ENCODE results near the gene KAZN. TPM values are rescaled to one million over a fixed set of nuclear protein-coding genes. Genes with fewer than 3 reads are reported as not detected.

The KAZN gene
- total RNA-seq, 1 experiment from 2014 or later = 0.38 TPM

- DNase-seq (ENCODE audit: low spot score) = no peak
Measured at GRCh38 chr1:15077384-15077783, 478.9 kb downstream of the KAZN start.

DNA sequence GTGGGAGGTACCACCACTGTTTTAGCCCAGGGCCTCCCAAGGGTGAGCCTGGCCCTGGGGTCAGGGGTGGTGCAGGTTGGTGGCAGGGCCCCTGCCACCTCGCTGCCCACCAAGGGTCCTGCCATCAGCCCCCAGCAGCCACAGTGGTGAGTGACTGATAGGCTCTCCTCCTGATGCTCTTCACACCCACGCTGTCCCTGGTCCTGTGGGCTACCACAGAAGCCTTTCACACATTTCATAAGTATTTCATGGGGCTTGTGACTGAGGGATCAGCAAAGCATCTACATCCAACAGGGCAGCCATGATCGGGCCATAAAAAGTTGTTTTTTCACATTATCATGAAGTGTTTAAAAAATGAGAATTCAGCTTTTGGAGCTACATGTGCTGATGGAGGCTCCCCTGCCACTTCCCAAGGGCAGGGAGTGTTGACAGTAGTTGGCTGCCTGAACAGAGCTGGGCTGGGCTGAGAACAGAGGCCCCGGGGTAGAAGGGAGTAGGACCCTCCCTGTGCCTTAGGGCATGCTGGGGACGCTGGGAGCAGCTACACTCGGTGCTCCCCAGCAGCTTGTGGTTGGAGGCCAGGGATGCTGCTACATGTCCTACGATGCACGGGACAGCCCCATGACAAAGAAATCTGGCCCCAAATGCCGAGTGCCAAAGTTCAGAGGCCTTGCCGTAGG, 482.0 kb downstream of the KAZN start:
- DNase-seq (ENCODE audit: low spot score) = no peak

GRCh38 chr1:15081102-15081501, 482.6 kb downstream of the KAZN start:
- no peak for DNase-seq (ENCODE audit: low spot score)

GRCh38 chr1:15083578-15083977, 485.1 kb downstream of the KAZN start:
- DNase-seq (ENCODE audit: low spot score) = no peak

DNA sequence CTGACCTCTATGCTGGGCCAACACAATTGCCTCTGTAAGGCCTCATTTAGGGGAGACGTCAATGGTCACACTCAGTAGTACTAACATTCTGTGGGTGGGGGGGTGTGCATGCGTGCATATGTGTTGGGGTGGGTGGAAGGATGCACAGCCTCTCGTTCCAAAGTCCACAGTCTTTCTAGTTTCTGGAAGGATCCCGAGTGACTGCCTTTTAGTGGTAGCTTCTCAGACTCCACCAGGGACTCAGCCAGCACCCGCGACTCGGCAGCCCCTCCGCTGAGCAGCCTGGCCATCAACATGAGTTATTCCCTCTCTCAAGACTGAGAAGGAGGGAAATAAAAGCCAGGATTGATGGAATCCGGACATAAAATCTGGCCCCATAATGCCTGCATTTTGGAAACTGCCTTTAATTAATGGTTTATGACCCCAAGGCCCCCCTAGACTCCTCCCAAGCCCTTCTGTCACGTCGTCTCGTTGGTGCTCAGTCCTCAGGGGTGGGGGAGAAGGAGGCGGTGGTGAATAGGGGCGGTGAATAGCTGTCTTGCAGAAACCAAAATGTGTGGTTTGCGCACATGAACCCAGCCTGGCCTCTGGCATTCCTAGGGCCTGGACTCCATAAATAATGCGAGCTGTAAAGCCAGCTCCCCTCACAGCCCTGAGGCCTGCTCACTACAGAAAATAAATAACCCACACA, 489.9 kb downstream of the KAZN start:
- no peak for DNase-seq (ENCODE audit: low spot score)

- peak; percentile 51 for DNase-seq (ENCODE audit: low spot score)
Measured at GRCh38 chr1:15089258-15089992, 490.9 kb downstream of the KAZN start.

- DNase-seq (ENCODE audit: low spot score) = peak; percentile 94
Measured at GRCh38 chr1:15090373-15090772, 491.9 kb downstream of the KAZN start.

DNA sequence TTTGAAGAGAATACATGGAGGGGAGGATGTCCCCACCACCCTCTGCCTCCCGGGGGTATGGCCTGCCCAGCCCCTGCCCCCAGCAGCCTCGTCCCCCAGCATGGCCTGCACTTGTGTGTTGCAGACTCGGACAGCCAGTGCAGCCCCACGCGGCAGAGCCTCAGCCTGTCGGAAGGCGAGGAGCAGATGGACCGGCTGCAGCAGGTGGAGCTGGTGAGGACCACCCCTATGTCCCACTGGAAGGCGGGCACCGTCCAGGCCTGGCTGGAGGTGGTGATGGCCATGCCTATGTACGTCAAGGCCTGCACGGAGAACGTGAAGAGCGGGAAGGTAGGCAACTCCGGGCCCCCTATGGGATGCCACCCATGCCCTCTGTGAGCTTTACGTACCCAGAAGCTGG, 495.6 kb downstream of the KAZN start:
- DNase-seq (ENCODE audit: low spot score) = no peak

DNA sequence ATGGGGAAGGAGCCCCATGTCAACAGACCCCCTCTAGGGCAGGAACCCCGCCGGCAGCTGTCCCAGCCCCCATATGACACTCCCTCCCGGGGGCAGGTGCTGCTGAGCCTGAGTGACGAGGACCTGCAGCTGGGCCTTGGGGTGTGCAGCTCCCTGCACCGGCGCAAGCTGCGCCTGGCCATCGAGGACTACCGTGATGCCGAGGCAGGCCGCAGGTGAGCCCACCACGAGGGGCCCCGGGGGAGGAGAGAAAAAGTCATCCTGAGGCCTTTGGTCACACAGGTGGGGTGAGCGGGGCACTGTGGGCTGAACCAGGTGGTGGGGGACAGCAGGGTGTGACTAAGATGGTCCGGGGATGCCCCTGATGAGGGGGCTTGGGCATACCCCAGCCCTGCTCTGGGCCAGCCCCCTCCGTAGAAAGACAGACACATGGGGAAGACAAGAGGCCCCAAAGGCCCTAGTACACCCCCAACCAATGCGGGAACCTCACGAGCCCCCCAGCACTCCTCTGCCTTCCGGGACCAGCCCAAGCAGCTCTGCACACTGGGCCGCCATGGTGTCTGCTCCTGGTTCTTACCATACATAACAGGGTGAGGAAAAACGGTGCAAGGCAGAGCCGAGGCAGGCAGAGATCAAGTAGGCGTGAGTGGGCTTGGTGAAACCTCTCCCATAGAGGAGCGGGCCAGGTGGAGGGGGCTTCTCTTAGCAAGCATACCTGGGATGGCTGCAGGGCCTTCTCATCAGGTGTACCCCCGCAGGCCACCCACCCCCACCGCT, 496.4 kb downstream of the KAZN start:
- DNase-seq (ENCODE audit: low spot score) = no peak

DNA sequence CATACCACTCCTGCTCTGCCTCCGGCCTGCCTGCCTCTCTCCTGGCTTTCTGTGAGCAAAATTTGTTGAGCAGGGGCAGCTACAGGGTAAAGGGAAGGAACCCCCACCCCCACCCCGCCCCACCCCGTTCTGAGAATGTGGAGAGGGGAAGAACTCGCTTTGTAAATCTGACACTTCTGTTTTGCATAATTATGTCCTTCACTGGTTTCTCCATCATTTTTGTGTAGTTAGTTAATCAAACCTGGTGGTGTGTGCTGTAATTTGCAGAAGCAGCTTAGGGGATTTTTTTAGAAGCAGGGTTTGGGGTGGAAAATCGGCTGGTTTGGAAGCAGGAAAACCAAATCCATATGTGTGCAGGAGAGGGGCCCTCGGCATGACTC, 497.0 kb downstream of the KAZN start:
- no peak for DNase-seq (ENCODE audit: low spot score)

GRCh38 chr1:15096293-15096692, 497.8 kb downstream of the KAZN start:
- DNase-seq (ENCODE audit: low spot score) = no peak

GRCh38 chr1:15098176-15099125, 500.0 kb downstream of the KAZN start:
- no peak for DNase-seq (ENCODE audit: low spot score)

- no peak for DNase-seq (ENCODE audit: low spot score)
Measured at GRCh38 chr1:15099441-15100120, 501.1 kb downstream of the KAZN start.

DNA sequence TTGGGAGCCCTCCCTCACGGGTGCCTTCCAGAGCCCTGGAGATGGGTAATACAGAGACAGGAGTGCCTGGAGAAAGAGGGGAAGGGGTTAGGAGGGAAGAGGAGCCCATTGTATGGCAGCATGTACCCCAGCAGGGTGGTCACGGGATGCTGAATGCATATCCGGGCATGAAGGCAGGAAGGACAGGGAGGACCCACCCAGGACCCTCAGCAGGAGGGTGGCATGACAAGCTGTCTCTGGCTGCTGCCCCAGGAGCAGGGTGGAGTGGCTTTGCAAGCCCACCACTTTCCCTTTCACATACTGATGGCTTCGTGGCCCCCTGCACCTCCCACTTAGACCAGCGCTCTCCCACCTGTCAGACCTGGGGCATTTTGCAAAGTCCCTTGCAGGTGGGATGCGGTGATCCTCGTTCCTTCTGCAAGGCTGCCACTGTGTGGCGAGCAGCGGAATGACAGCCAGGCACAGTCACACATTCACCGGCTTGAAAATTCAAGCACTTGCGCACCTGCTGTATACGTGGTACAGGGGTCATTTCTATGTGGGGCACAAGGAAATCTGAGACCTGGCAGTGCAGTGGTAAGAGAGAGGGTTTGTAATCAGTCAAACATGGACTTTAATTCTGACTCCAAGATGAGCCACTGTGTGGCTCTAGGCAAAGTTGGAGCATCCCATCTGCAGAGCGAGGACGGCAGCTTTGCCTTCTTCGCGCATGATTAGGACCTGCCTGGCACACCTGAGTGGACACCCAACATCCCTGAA, 501.8 kb downstream of the KAZN start:
- DNase-seq (ENCODE audit: low spot score) = peak; percentile 68

DNA sequence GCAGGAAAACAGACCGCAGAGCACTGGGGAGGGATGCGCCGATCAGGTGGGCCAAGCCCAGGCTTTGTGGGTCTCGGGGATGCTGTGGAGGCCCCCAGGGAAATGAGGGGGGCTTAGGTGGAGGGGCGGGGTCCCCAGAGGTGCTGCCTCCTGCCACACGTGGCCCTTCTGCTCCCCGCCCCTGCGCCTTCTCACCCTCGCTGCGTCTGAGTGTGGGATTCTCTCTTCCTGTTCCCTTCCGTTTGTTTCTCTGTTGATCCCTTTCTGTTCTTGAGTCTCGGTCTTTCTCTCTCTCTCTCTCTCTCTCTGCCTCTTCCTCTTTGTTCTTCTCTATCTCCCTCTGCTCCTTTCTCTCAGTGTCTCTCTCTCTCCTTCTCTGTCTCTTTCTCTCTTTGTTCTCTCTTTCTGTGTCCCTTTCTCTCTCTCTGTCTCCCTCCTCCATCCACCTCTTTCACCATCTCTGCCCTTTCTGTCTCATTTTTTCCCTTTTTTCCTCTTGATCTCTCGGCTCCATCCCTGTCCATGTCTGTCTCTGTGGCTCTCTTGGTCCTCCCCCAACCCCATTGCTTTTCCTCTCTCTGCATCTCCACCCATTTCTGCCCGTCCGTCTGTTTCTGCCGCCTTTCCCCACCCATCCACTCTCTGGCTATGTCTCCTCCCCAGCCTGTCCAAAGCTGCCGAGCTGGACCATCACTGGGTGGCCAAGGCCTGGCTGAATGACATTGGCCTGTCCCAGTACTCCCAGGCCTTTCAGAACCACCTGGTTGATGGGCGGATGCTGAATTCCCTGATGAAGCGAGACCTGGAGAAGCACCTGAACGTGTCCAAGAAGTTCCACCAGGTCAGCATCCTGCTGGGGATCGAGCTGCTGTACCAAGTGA, 502.6 kb downstream of the KAZN start:
- DNase-seq (ENCODE audit: low spot score) = no peak

DNA sequence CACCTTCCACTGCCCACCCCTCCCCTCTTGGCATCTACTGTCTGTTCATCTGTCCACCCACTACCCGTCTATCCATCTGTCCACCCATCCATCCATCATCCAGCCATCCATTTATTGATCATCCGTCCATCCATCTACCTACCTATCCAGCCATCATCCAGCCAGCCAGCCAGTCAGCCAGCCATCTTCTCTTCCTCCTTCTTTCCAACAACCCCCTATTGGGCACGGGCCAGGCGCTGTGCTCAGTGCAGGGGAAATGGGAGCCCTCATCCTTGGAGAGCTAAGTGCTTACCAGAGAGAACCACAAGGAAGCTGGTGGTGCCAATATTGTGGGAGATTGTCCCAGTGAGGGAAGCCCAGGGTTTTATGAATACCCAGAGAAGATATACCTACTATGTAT, 503.3 kb downstream of the KAZN start:
- no peak for DNase-seq (ENCODE audit: low spot score)

- DNase-seq (ENCODE audit: low spot score) = no peak
Measured at GRCh38 chr1:15102646-15103045, 504.2 kb downstream of the KAZN start.

- DNase-seq (ENCODE audit: low spot score) = no peak
Measured at GRCh38 chr1:15103211-15103610, 504.7 kb downstream of the KAZN start.
